ENCODE data around the gene CFAP53. TPM values are rescaled to one million over a fixed set of nuclear protein-coding genes. Genes with fewer than 3 reads are reported as not detected.
"Not testable (repeated sequence)": the region's sequence is repeated elsewhere in the genome, so short reads cannot be mapped to it uniquely, and the experiment has no call there.

The CFAP53 gene
- total RNA-seq, 4 donors from 2014 or later: 0.40 TPM; not detected in 3

DNA sequence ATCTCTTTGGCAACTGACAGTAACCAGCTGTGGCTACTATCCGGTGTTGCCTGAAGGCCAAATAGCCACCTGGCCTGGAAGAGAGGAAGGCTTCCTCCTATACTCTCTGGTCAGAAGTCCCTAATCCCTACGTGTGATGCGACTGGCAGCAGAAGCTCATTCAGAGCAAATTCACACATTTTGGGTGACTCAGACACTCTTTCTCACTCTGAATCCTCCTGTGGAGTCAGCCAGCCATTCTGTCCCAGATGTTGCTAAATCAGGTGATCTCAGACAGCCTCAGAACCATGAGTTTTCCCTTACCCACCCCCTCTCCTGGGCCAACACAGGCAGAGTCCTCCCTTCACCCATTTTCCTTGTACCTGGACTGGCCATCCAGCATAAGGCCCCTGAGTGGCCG, 34.7 kb downstream of the CFAP53 start:
- Histone ChIP-seq H3K27ac (replicated peaks in 1 of 4) (no peak overlapping the region), H3K9me3 (no peaks in the 10 kb centered on the region), H3K27me3 (no peaks in the 10 kb centered on the region), H3K36me3 (no peaks in the 10 kb centered on the region), H3K4me3 (no peak overlapping the region), H3K4me1 (no peaks in the 10 kb centered on the region)
- no peak for TF ChIP-seq POLR2AphosphoS5 (IDR thresholded peaks at IDR 0.05)
- TF ChIP-seq, protein P1, sequence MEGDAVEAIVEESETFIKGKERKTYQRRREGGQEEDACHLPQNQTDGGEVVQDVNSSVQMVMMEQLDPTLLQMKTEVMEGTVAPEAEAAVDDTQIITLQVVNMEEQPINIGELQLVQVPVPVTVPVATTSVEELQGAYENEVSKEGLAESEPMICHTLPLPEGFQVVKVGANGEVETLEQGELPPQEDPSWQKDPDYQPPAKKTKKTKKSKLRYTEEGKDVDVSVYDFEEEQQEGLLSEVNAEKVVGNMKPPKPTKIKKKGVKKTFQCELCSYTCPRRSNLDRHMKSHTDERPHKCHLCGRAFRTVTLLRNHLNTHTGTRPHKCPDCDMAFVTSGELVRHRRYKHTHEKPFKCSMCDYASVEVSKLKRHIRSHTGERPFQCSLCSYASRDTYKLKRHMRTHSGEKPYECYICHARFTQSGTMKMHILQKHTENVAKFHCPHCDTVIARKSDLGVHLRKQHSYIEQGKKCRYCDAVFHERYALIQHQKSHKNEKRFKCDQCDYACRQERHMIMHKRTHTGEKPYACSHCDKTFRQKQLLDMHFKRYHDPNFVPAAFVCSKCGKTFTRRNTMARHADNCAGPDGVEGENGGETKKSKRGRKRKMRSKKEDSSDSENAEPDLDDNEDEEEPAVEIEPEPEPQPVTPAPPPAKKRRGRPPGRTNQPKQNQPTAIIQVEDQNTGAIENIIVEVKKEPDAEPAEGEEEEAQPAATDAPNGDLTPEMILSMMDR (IDR thresholded peaks at IDR 0.05): no peak
- no peak for TF ChIP-seq EP300 (IDR thresholded peaks at IDR 0.05)
- TF ChIP-seq POLR2A (IDR thresholded peaks at IDR 0.05; ENCODE audit: low read depth): no peak
- no peak for DNase-seq (ENCODE audit: extremely low spot score)
- WGBS: 84% methylated on average over 3 of the region's 4 CpGs
- intact Hi-C loops (cut with DNase I): no loop called here

DNA sequence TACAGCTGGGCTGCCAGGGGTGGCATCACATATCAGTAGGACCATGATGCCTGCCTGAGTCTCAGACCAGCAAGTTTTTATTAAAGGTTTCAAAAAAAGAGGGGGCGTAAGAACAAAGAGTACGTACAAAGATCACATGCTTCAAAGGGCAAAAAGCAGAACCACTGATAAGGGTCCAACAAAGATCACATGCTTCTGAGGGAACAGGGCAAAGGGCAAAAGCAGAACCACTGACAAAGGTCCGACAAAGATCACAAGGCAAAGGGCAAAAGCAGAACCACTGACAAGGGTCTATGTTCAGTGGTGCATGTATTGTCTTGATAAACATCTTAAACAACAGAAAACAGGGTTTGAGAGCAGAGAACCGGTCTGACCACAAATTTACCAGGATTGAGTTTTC, 46.0 kb downstream of the CFAP53 start:
- intact Hi-C loops (cut with DNase I): not testable (repeated sequence)

DNA sequence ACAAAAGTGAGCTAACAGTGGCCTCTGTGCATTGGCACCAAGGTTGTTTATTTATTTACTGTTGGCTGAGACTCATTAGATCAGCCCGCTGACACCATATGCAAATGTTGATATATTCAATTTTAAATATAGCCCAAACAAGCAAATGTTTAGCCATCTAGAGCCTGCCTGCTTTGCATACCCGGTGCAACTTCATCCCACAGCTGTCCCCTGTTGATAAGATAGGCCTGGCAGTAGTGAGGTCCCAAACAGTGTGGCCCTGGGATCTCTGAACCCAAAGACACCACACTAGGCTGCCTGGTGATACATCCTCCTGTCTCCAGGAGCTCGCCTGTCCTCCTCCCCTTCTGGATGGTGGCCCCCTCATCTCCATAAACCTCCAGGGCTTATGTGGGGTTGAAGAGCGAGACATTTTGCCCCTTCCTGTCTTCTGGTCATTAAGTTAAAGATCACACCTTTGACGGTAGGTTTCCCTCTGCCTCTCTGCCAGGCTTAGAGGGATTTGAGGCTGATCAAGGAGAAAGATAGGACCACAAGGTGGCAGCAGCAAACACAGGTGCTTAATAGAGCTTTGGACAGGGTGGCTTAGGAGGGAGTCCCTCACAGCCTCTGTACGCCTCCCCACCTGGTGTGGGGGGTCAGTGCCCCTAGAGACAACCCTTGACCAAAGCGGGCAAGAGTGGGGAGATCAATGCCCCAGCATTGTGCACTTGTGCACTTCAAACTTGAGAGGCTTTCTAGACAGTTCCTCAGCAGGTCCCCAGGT, 47.7 kb downstream of the CFAP53 start:
- Histone ChIP-seq H3K4me1 (peaks cover 0 to 13% (median 9%) of the 10 kb centered on the region in 4 donors), H3K9me3 (peaks cover 0 to 10% (median 6%) of the 10 kb centered on the region in 4 donors), H3K27ac (replicated peaks in 1 of 4) (no peak overlapping the region), H3K27me3 (peaks cover 0 to 9% (median 0%) of the 10 kb centered on the region in 4 donors), H3K36me3 (no peaks in the 10 kb centered on the region), H3K4me3 (no peak overlapping the region)
- no peak for TF ChIP-seq POLR2AphosphoS5 (IDR thresholded peaks at IDR 0.05)
- TF ChIP-seq, protein P1 (IDR thresholded peaks at IDR 0.05): peak in 1 of 3 experiments; percentile 23
- intact Hi-C loops (cut with DNase I): no loop called here
- DNase-seq (ENCODE audit: extremely low spot score): no peak
- WGBS: 56% methylated on average over 5 of the region's 7 CpGs

More for the DNA sequence above, 46.0 kb downstream of the CFAP53 start:
- not testable (repeated sequence) for H3K4me3 ChIP-seq; H3K27ac ChIP-seq (replicated peaks in 1 of 4); H3K27me3 ChIP-seq; H3K36me3 ChIP-seq; DNase-seq (ENCODE audit: extremely low spot score); H3K4me1 ChIP-seq
- 73% methylated on average over 4 of the region's 4 CpGs for WGBS
- peaks cover 0 to 10% (median 6%) of the 10 kb centered on the region in 4 donors for H3K9me3 ChIP-seq

DNA sequence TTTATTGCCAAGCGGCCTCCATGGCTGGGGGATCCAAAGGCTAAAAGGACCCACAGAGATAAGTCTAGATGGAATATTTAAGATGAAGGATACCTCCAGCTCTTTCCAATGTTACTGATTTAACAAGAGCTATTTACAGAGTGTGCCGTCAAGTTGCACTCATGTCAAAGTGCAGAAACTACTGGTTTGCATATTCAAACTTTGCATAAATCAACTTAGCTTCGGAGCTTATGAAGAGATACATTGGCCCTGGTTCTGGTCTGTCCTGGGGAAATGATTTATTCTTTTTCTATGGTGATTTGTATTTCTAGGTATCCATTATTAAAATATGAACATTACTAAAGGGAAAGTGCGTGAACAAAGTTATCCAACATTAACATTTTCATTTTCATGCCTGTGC, 57.0 kb downstream of the CFAP53 start:
- WGBS: 91% methylated on average over 4 of the region's 4 CpGs
- no peak for TF ChIP-seq POLR2AphosphoS5 (IDR thresholded peaks at IDR 0.05)
- no peak for TF ChIP-seq POLR2A (IDR thresholded peaks at IDR 0.05; ENCODE audit: low read depth)
- TF ChIP-seq, protein P1 (IDR thresholded peaks at IDR 0.05): no peak
- TF ChIP-seq EP300 (IDR thresholded peaks at IDR 0.05): no peak
- H3K27ac ChIP-seq (replicated peaks in 1 of 4): no peak overlapping the region
- H3K4me3 ChIP-seq: no peak overlapping the region
- intact Hi-C loops (cut with DNase I): loop anchor here (10.0 kb wide), 1 partner anchor 145 kb away; no protein-coding TSS in a partner anchor
- peaks cover 0 to 1% (median under 1%) of the 10 kb centered on the region in 4 donors for H3K4me1 ChIP-seq
- DNase-seq (ENCODE audit: extremely low spot score): no peak
- peaks cover 0 to 13% (median 0%) of the 10 kb centered on the region in 4 donors for H3K27me3 ChIP-seq
- H3K36me3 ChIP-seq: no peaks in the 10 kb centered on the region
- no peaks in the 10 kb centered on the region for H3K9me3 ChIP-seq

DNA sequence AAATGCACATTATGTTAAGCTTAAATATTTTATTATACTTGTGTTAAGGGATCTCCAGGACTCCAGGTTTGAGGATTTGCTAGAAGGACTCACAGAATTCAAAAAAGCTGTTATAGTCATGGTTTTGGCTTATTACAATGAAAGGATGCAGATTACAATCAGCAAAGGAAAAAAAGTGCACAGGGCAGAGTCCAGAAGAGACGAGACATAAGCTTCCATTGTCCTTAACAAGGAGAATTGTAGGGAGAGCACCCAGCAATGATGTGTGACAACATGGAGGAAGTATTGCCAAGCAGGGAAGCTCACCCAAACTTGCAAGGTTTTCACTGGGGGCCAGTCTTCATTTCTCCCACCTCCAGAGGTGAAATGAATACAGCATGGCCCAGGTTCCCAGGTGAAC, 58.6 kb downstream of the CFAP53 start:
- WGBS: 77% methylated on average over 1 of the region's 1 CpG
- TF ChIP-seq, protein P1 (IDR thresholded peaks at IDR 0.05): no peak
- TF ChIP-seq POLR2AphosphoS5 (IDR thresholded peaks at IDR 0.05) (no peak), EP300 (IDR thresholded peaks at IDR 0.05) (no peak), POLR2A (IDR thresholded peaks at IDR 0.05; ENCODE audit: low read depth) (no peak)
- intact Hi-C loops (cut with DNase I): loop anchor here (10.0 kb wide), 1 partner anchor 147 kb away; no protein-coding TSS in a partner anchor

More for the DNA sequence above, 58.6 kb downstream of the CFAP53 start:
- no peak overlapping the region for H3K4me3 ChIP-seq
- H3K4me1 ChIP-seq: peaks cover 0 to 14% (median 8%) of the 10 kb centered on the region in 4 donors
- no peak for DNase-seq (ENCODE audit: extremely low spot score)
- H3K27ac ChIP-seq (replicated peaks in 1 of 4): no peak overlapping the region
- H3K9me3 ChIP-seq: no peaks in the 10 kb centered on the region
- no peaks in the 10 kb centered on the region for H3K36me3 ChIP-seq
- H3K27me3 ChIP-seq: peaks cover 0 to 13% (median 0%) of the 10 kb centered on the region in 4 donors
